LNCaP clone FGC (cell line): ENCODE measurements around the gene ABCB11.

Experiments used
- DNase-seq: peaks from one replicate; pipeline ENCODE4 v3.0.0-alpha.2; 2011; ENCODE audit warnings: low read depth
- H3K4me3 ChIP-seq: 2 replicates; pipeline ENCODE4 v1.5.1; 2011; ENCODE audit warnings: mild to moderate bottlenecking, low read depth, low read length, control low read depth
- CTCF ChIP-seq: IDR thresholded peaks from 2 replicates; pipeline ENCODE4 v1.5.1; 2012; ENCODE audit warnings: mild to moderate bottlenecking; ENCODE audit not compliant: control insufficient read depth, insufficient read depth; ENCODE audit errors: extremely low read depth

The ABCB11 gene

DNA sequence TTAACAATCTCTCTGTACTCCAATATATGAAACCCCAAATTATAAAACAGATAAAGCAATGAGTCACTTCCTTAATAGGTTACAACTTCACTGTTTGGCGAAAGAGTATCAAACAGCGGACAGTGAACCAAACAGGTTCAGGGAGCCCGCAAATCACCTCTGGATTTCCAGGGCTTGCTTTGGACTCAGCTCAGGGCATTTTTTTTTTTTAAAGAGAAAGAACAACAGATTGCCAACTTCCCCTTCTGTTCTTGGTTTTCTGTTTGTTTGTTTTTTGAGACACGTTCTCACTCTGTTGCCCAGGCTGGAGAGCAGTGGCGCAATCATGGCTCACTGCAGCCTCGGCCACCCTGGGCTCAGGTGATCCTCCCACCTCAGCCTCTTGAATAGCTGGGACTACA, 52.7 kb downstream of the ABCB11 start:
- H3K4me3 ChIP-seq = no peak overlapping the region
- no peak for DNase-seq
- no peak for TF ChIP-seq CTCF

DNA sequence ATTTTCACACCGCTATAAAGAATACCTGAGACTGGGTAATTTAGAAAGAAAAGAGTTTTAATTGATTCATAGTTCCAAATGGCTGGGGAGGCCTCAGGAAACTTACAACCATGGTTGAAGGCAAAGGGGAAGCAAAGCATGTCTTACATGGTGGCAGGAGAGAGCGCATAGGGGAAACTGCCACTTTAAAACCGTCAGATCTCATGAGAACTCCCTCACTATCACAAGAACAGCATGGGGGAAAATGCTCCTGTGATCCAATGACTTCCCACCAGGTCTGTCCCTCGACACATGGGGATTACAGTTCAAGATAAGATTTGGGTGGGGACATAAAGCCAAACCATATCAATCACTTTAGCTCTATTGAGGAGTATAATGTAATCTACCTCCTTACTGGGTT, 53.5 kb downstream of the ABCB11 start:
- H3K4me3 ChIP-seq = no peak overlapping the region
- DNase-seq = no peak
- TF ChIP-seq CTCF = no peak

GRCh38 chr2:168976034-168976654, 55.0 kb downstream of the ABCB11 start:
- no peak overlapping the region for H3K4me3 ChIP-seq
- TF ChIP-seq CTCF = no peak
- DNase-seq = no peak

GRCh38 chr2:168974428-168974827, 56.7 kb downstream of the ABCB11 start:
- no peak overlapping the region for H3K4me3 ChIP-seq
- TF ChIP-seq CTCF = no peak
- no peak for DNase-seq

GRCh38 chr2:168971261-168971660, 59.9 kb downstream of the ABCB11 start:
- DNase-seq = no peak
- no peak for TF ChIP-seq CTCF
- H3K4me3 ChIP-seq = no peak overlapping the region

- H3K4me3 ChIP-seq = no peak overlapping the region
- TF ChIP-seq CTCF = no peak
- no peak for DNase-seq
Measured at GRCh38 chr2:168970711-168971233, 60.4 kb downstream of the ABCB11 start.

DNA sequence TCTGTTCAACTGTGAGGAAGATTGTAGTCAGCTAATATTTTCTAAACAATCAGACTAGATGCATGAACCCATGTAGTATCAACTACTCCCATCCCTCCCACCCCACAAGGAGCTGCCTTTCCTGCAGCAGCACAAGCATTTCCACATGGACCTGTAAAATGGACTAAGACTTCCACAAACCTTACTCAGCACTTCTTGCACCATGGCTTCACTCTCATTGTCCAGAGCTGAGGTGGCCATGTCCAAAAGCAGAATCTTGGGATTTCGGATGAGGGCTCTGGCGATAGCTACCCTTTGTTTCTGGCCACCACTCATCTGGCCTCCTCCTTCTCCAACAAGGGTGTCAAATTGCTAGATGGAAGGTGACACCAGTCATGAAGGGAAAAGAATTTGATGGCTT, 61.3 kb downstream of the ABCB11 start:
- H3K4me3 ChIP-seq = no peak overlapping the region
- no peak for TF ChIP-seq CTCF
- no peak for DNase-seq
